ENCODE data around the gene SEMA6C.

SEMA6C gene

GRCh38 chr1:151184211-151184610, 37.8 kb upstream of the SEMA6C start:
- no peak for TF ChIP-seq CTCF (IDR thresholded peaks at IDR 0.05; ENCODE audit: low read depth, low read length)
- no peak overlapping the region for H3K4me3 ChIP-seq (ENCODE audit: low read depth, low read length)

GRCh38 chr1:151176514-151177045, 30.1 kb upstream of the SEMA6C start:
- H3K4me3 ChIP-seq (ENCODE audit: low read depth, low read length): no peak overlapping the region
- TF ChIP-seq CTCF (IDR thresholded peaks at IDR 0.05; ENCODE audit: low read depth, low read length): no peak

- peak; percentile 74 for TF ChIP-seq CTCF (IDR thresholded peaks at IDR 0.05; ENCODE audit: low read depth, low read length)
- no peak within 1 kb of the TSS for H3K4me3 ChIP-seq (ENCODE audit: low read depth, low read length)
Measured at GRCh38 chr1:151175863-151176262, 29.4 kb upstream of the SEMA6C start, which contains the start of gene TMOD4. TMOD4 (minus strand) TSS chr1:151175981; CDS start chr1:151174875, 1,106 bp downstream.

- TF ChIP-seq CTCF (IDR thresholded peaks at IDR 0.05; ENCODE audit: low read depth, low read length): no peak
- H3K4me3 ChIP-seq (ENCODE audit: low read depth, low read length): no peak overlapping the region
Measured at GRCh38 chr1:151175041-151175741, 28.8 kb upstream of the SEMA6C start.

- no peak overlapping the region for H3K4me3 ChIP-seq (ENCODE audit: low read depth, low read length)
- TF ChIP-seq CTCF (IDR thresholded peaks at IDR 0.05; ENCODE audit: low read depth, low read length): no peak
Measured at GRCh38 chr1:151171190-151171589, 24.8 kb upstream of the SEMA6C start.

- no peak for TF ChIP-seq CTCF (IDR thresholded peaks at IDR 0.05; ENCODE audit: low read depth, low read length)
- peak overlapping the region; percentile 99 for H3K4me3 ChIP-seq (ENCODE audit: low read depth, low read length)
Measured at GRCh38 chr1:151167116-151167515, 20.7 kb upstream of the SEMA6C start.

GRCh38 chr1:151166505-151166956, 20.1 kb upstream of the SEMA6C start:
- H3K4me3 ChIP-seq (ENCODE audit: low read depth, low read length): peak overlapping the region; percentile 99
- TF ChIP-seq CTCF (IDR thresholded peaks at IDR 0.05; ENCODE audit: low read depth, low read length): no peak
